Activated T-cell treated with anti-CD3 and anti-CD28 coated beads, Interleukin-2, amount 50 U/mL, for 24 hours (primary cell): ENCODE data around the gene TAF4.

Source experiments
- DNase-seq: peaks from one replicate; pipeline ENCODE4 v3.0.0-alpha.2; 2020
- H3K27ac Mint-ChIP-seq: 2 replicates; pipeline ENCODE4 v1.8.0; 2020; ENCODE audit warnings: mild to moderate bottlenecking, mixed read lengths
- H3K27me3 Mint-ChIP-seq: 2 replicates; pipeline ENCODE4 v1.8.0; 2020; ENCODE audit warnings: mixed read lengths
- H3K36me3 Mint-ChIP-seq: 2 replicates; pipeline ENCODE4 v1.8.0; 2020; ENCODE audit warnings: low read depth, mixed read lengths
- H3K4me1 Mint-ChIP-seq: 2 replicates; pipeline ENCODE4 v1.8.0; 2020; ENCODE audit warnings: low read depth, mixed read lengths
- H3K4me3 Mint-ChIP-seq: 2 replicates; pipeline ENCODE4 v1.8.0; 2020; ENCODE audit warnings: mild to moderate bottlenecking, moderate library complexity, mixed read lengths
- H3K9me3 Mint-ChIP-seq: 2 replicates; pipeline ENCODE4 v1.8.0; 2020; ENCODE audit warnings: mixed read lengths

TAF4 gene

GRCh38 chr20:62065674-62066338, at the start of gene TAF4:
TAF4 (minus strand) TSS chr20:62065881; CDS start chr20:62065810, 71 bp downstream.
- H3K4me3 Mint-ChIP-seq = peak within 1 kb of the TSS; percentile 83
- peak; percentile 91 for DNase-seq
- H3K4me1 Mint-ChIP-seq = peaks cover 50% of the 10 kb centered on the region
- H3K27ac Mint-ChIP-seq = peak within 1 kb of the TSS; percentile 93
- no peaks in the 10 kb centered on the region for H3K9me3 Mint-ChIP-seq
- peaks cover 34% of the 10 kb centered on the region for H3K36me3 Mint-ChIP-seq
- no peaks in the 10 kb centered on the region for H3K27me3 Mint-ChIP-seq

GRCh38 chr20:62114894-62115293, 49.2 kb upstream of the TAF4 start:
- Mint-ChIP-seq H3K4me1 (peaks cover 24% of the 10 kb centered on the region), H3K27ac (no peak overlapping the region), H3K27me3 (no peaks in the 10 kb centered on the region), H3K9me3 (peaks cover 31% of the 10 kb centered on the region), H3K4me3 (no peak overlapping the region), H3K36me3 (peaks cover 22% of the 10 kb centered on the region)
- DNase-seq = no peak

- H3K36me3 Mint-ChIP-seq = peaks cover 34% of the 10 kb centered on the region
- peaks cover 48% of the 10 kb centered on the region for H3K9me3 Mint-ChIP-seq
- no peak for DNase-seq
- H3K4me1 Mint-ChIP-seq = peaks cover 7% of the 10 kb centered on the region
- H3K27ac Mint-ChIP-seq = no peak overlapping the region
- H3K4me3 Mint-ChIP-seq = no peak overlapping the region
- H3K27me3 Mint-ChIP-seq = no peaks in the 10 kb centered on the region
Measured at GRCh38 chr20:62112368-62112767, 46.7 kb upstream of the TAF4 start.

GRCh38 chr20:62111148-62111547, 45.5 kb upstream of the TAF4 start:
- H3K27ac Mint-ChIP-seq = no peak overlapping the region

GRCh38 chr20:62105592-62105991, 39.9 kb upstream of the TAF4 start:
- Mint-ChIP-seq H3K27ac (no peak overlapping the region), H3K9me3 (peaks cover 49% of the 10 kb centered on the region), H3K4me3 (no peak overlapping the region), H3K36me3 (peaks cover 37% of the 10 kb centered on the region), H3K4me1 (no peaks in the 10 kb centered on the region), H3K27me3 (no peaks in the 10 kb centered on the region)
- DNase-seq = no peak

More at GRCh38 chr20:62111148-62111547, 45.5 kb upstream of the TAF4 start:
- H3K4me3 Mint-ChIP-seq = no peak overlapping the region
- no peaks in the 10 kb centered on the region for H3K27me3 Mint-ChIP-seq
- H3K36me3 Mint-ChIP-seq = peaks cover 34% of the 10 kb centered on the region
- H3K4me1 Mint-ChIP-seq = peaks cover 1% of the 10 kb centered on the region
- H3K9me3 Mint-ChIP-seq = peaks cover 56% of the 10 kb centered on the region
- no peak for DNase-seq

GRCh38 chr20:62104791-62105345, 39.2 kb upstream of the TAF4 start:
- no peaks in the 10 kb centered on the region for H3K27me3 Mint-ChIP-seq
- H3K36me3 Mint-ChIP-seq = peaks cover 33% of the 10 kb centered on the region
- H3K9me3 Mint-ChIP-seq = peaks cover 51% of the 10 kb centered on the region
- no peak overlapping the region for H3K27ac Mint-ChIP-seq
- no peak for DNase-seq
- no peaks in the 10 kb centered on the region for H3K4me1 Mint-ChIP-seq
- H3K4me3 Mint-ChIP-seq = no peak overlapping the region

- no peak overlapping the region for H3K4me3 Mint-ChIP-seq
- DNase-seq = no peak
- H3K36me3 Mint-ChIP-seq = peaks cover 32% of the 10 kb centered on the region
- peaks cover 51% of the 10 kb centered on the region for H3K9me3 Mint-ChIP-seq
- no peaks in the 10 kb centered on the region for H3K4me1 Mint-ChIP-seq
- no peaks in the 10 kb centered on the region for H3K27me3 Mint-ChIP-seq
- H3K27ac Mint-ChIP-seq = no peak overlapping the region
Measured at GRCh38 chr20:62104234-62104789, 38.6 kb upstream of the TAF4 start.

- Mint-ChIP-seq H3K27ac (no peak overlapping the region), H3K27me3 (no peaks in the 10 kb centered on the region), H3K4me1 (no peaks in the 10 kb centered on the region), H3K4me3 (no peak overlapping the region), H3K36me3 (peaks cover 29% of the 10 kb centered on the region), H3K9me3 (peaks cover 45% of the 10 kb centered on the region)
- no peak for DNase-seq
Measured at GRCh38 chr20:62103508-62104233, 38.0 kb upstream of the TAF4 start.

GRCh38 chr20:62101078-62101477, 35.4 kb upstream of the TAF4 start:
- H3K36me3 Mint-ChIP-seq = peaks cover 18% of the 10 kb centered on the region
- H3K4me3 Mint-ChIP-seq = no peak overlapping the region
- no peaks in the 10 kb centered on the region for H3K27me3 Mint-ChIP-seq
- H3K9me3 Mint-ChIP-seq = peaks cover 28% of the 10 kb centered on the region
- DNase-seq = no peak
- no peaks in the 10 kb centered on the region for H3K4me1 Mint-ChIP-seq
- no peak overlapping the region for H3K27ac Mint-ChIP-seq

GRCh38 chr20:62097881-62098407, 32.3 kb upstream of the TAF4 start:
- Mint-ChIP-seq H3K4me3 (no peak overlapping the region), H3K27ac (no peak overlapping the region), H3K27me3 (no peaks in the 10 kb centered on the region), H3K9me3 (peaks cover 20% of the 10 kb centered on the region), H3K36me3 (peaks cover 6% of the 10 kb centered on the region), H3K4me1 (no peaks in the 10 kb centered on the region)
- DNase-seq = no peak

- Mint-ChIP-seq H3K27ac (no peak overlapping the region), H3K27me3 (peaks cover 5% of the 10 kb centered on the region), H3K4me3 (no peak overlapping the region), H3K9me3 (peaks cover 22% of the 10 kb centered on the region), H3K36me3 (peaks cover 6% of the 10 kb centered on the region), H3K4me1 (no peaks in the 10 kb centered on the region)
- no peak for DNase-seq
Measured at GRCh38 chr20:62096421-62097380, 31.0 kb upstream of the TAF4 start.

- H3K36me3 Mint-ChIP-seq = no peaks in the 10 kb centered on the region
- H3K4me3 Mint-ChIP-seq = no peak overlapping the region
- H3K4me1 Mint-ChIP-seq = no peaks in the 10 kb centered on the region
- H3K27ac Mint-ChIP-seq = no peak overlapping the region
- peaks cover 6% of the 10 kb centered on the region for H3K9me3 Mint-ChIP-seq
- DNase-seq = no peak
- H3K27me3 Mint-ChIP-seq = peaks cover 11% of the 10 kb centered on the region
Measured at GRCh38 chr20:62089393-62089792, 23.7 kb upstream of the TAF4 start.

GRCh38 chr20:62088258-62089127, 22.8 kb upstream of the TAF4 start:
- DNase-seq = no peak
- peaks cover 11% of the 10 kb centered on the region for H3K27me3 Mint-ChIP-seq

More at GRCh38 chr20:62088258-62089127, 22.8 kb upstream of the TAF4 start:
- no peak overlapping the region for H3K4me3 Mint-ChIP-seq
- H3K9me3 Mint-ChIP-seq = peaks cover 6% of the 10 kb centered on the region
- H3K4me1 Mint-ChIP-seq = no peaks in the 10 kb centered on the region
- no peak overlapping the region for H3K27ac Mint-ChIP-seq
- H3K36me3 Mint-ChIP-seq = no peaks in the 10 kb centered on the region
